Measurements from ENCODE around the gene COPZ1. TPM values are rescaled to one million over a fixed set of nuclear protein-coding genes. Genes with fewer than 3 reads are reported as not detected.

Gene COPZ1
- total RNA-seq, 1 donor from 2014 or later = 137 TPM

- DNase-seq (ENCODE audit: low spot score in 2 of 2, unreplicated experiment in 2 of 2) = no peak
- peak overlapping the region; percentile 57 for H3K4me3 Mint-ChIP-seq
- H3K36me3 Mint-ChIP-seq = peaks cover 7% of the 10 kb centered on the region
- no peaks in the 10 kb centered on the region for H3K9me3 Mint-ChIP-seq
- peak overlapping the region; percentile 77 for H3K27ac Mint-ChIP-seq
- H3K27me3 Mint-ChIP-seq (ENCODE audit: low read depth) = no peaks in the 10 kb centered on the region
- H3K4me1 Mint-ChIP-seq = peaks cover 50% of the 10 kb centered on the region
- no peak for TF ChIP-seq CTCF (IDR thresholded peaks at IDR 0.05; ENCODE audit: unreplicated experiment)
These were observed 44.7 kb downstream of the COPZ1 start for GRCh38 chr12:54369597-54370131.

GRCh38 chr12:54370171-54370730, 45.3 kb downstream of the COPZ1 start:
- Mint-ChIP-seq H3K36me3 (peaks cover 7% of the 10 kb centered on the region), H3K4me1 (peaks cover 50% of the 10 kb centered on the region), H3K4me3 (peak overlapping the region; percentile 60), H3K27me3 (ENCODE audit: low read depth) (no peaks in the 10 kb centered on the region), H3K27ac (no peak overlapping the region), H3K9me3 (no peaks in the 10 kb centered on the region)
- TF ChIP-seq CTCF (IDR thresholded peaks at IDR 0.05; ENCODE audit: unreplicated experiment) = peak; percentile 94
- DNase-seq (ENCODE audit: low spot score in 2 of 2, unreplicated experiment in 2 of 2) = peak; percentile 66 to 83

GRCh38 chr12:54371328-54372112, 46.6 kb downstream of the COPZ1 start:
- TF ChIP-seq CTCF (IDR thresholded peaks at IDR 0.05; ENCODE audit: unreplicated experiment) = no peak
- Mint-ChIP-seq H3K36me3 (peaks cover 7% of the 10 kb centered on the region), H3K4me3 (no peak overlapping the region), H3K27me3 (ENCODE audit: low read depth) (no peaks in the 10 kb centered on the region), H3K4me1 (peaks cover 52% of the 10 kb centered on the region), H3K27ac (peak overlapping the region; percentile 47), H3K9me3 (no peaks in the 10 kb centered on the region)
- DNase-seq (ENCODE audit: low spot score in 2 of 2, unreplicated experiment in 2 of 2) = no peak

- Mint-ChIP-seq H3K36me3 (peaks cover 10% of the 10 kb centered on the region), H3K27ac (peak overlapping the region; percentile 47), H3K27me3 (ENCODE audit: low read depth) (no peaks in the 10 kb centered on the region), H3K9me3 (no peaks in the 10 kb centered on the region), H3K4me3 (no peak overlapping the region), H3K4me1 (peaks cover 54% of the 10 kb centered on the region)
- DNase-seq (ENCODE audit: low spot score in 2 of 2, unreplicated experiment in 2 of 2) = no peak
- TF ChIP-seq CTCF (IDR thresholded peaks at IDR 0.05; ENCODE audit: unreplicated experiment) = no peak
These were observed 47.3 kb downstream of the COPZ1 start for GRCh38 chr12:54372113-54372806.

- Mint-ChIP-seq H3K4me3 (no peak overlapping the region), H3K27ac (no peak overlapping the region), H3K36me3 (peaks cover 12% of the 10 kb centered on the region), H3K27me3 (ENCODE audit: low read depth) (no peaks in the 10 kb centered on the region), H3K9me3 (no peaks in the 10 kb centered on the region), H3K4me1 (peaks cover 46% of the 10 kb centered on the region)
- TF ChIP-seq CTCF (IDR thresholded peaks at IDR 0.05; ENCODE audit: unreplicated experiment) = no peak
- DNase-seq (ENCODE audit: low spot score in 2 of 2, unreplicated experiment in 2 of 2) = no peak
These were observed 49.0 kb downstream of the COPZ1 start for GRCh38 chr12:54373649-54374561.
